ENCODE results near the gene CCDC40. TPM values are rescaled to one million over a fixed set of nuclear protein-coding genes. Genes with fewer than 3 reads are reported as not detected.

The CCDC40 gene
- total and polyA plus RNA-seq, 2 of the 13 experiments (the other 11 are each of a cell fraction or from before 2014, with no cell fraction given): 4.1 to 5.5 TPM

DNA sequence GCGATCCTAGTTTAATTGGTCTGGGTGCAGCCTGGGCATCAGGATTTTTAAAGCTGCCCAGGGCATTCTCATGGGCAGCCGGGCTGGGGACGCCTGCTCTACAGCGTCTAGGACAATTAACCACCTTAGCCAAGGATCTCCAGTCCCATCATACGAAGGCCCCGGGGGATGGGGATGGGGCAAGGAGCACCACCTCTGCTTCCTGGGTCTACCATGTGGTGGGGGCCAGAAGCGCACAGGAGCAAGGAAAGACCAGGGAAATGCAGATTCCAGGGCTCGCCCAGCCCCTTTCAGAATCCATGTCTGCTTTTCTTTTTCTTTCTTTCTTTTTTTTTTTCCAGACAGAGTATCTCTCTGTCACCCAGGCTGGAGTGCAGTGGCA lies 30.1 kb upstream of the CCDC40 start (continued):
- TF ChIP-seq WIZ (CRISPR knock-in tag; IDR thresholded peaks at IDR 0.05): 0 out of 2 replicates have a peak, but pooled peaks have one; percentile 40

- Histone ChIP-seq H3K9me3 (ENCODE audit: low read length) (no peaks in the 10 kb centered on the region), H3K4me2 (ENCODE audit: low read depth, low read length) (no peak overlapping the region), H3K9ac (ENCODE audit: insufficient read depth, low read depth, low read length) (no peak overlapping the region), H4K20me1 (ENCODE audit: insufficient read depth, low read length) (no peaks in the 10 kb centered on the region), H3K4me1 (ENCODE audit: insufficient read depth, low read length) (peaks cover 36% of the 10 kb centered on the region), H3K27ac (ENCODE audit: extremely low read length, insufficient read depth, low read length) (no peak overlapping the region), H3K36me3 (replicated peaks in 1 of 2; ENCODE audit: control insufficient read depth in 1 of 2, insufficient read depth in 2 of 2, low read length in 2 of 2) (peaks cover 4 to 14% of the 10 kb centered on the region in 2 experiments; a peak in 4 of 5 replicates), H3K79me2 (ENCODE audit: insufficient read depth, low read length) (no peaks in the 10 kb centered on the region), H2AFZ (ENCODE audit: low read length) (no peak overlapping the region), H3K4me3 (replicated peaks in 1 of 3; ENCODE audit: insufficient read depth in 1 of 3, low read depth in 2 of 3, low read length in 3 of 3) (no peak overlapping the region), H3K27me3 (ENCODE audit: control insufficient read depth in 1 of 2, insufficient read depth in 2 of 2, low read length in 2 of 2) (no peaks in the 10 kb centered on the region)
- no TSS peak for BruUV-seq (replicated peaks)
- in situ Hi-C loops (cut with HindIII; ENCODE audit: extremely low pct_ligation_motif_present, low pct_unique_long_range_greater_than_20kb): loop anchor here (5.0 kb wide), 2 partner anchors 75 to 115 kb away; no protein-coding TSS in a partner anchor
- ChIA-PET CTCF (ENCODE audit: low intra/inter-chr PET ratio, low total read pairs) (interaction anchor here (1.5 to 2.0 kb wide), 2 partner anchors 76 to 117 kb away, joined by 7 to 15 read pairs; no protein-coding TSS in a partner anchor), POLR2A (interaction anchor here (0.8 to 8.5 kb wide), 6 partner anchors 14 to 196 kb away, joined by 3 to 111 read pairs (median 6); no protein-coding TSS in a partner anchor)
- intact Hi-C loops (cut with micrococcal nuclease; ENCODE audit: unreplicated experiment): loop anchor here (1.0 kb wide), 3 partner anchors 29 to 117 kb away; partner anchors contain the start of gene CCDC40
- ATAC-seq: no peak
- TF ChIP-seq FOXC1 (CRISPR knock-in tag; IDR thresholded peaks at IDR 0.05; ENCODE audit: borderline replicate concordance) (no peak), MTF1 (CRISPR knock-in tag; IDR thresholded peaks at IDR 0.05) (no peak), ZFP1 (CRISPR knock-in tag; IDR thresholded peaks at IDR 0.05) (no peak), ZNF703 (CRISPR knock-in tag; IDR thresholded peaks at IDR 0.05; ENCODE audit: borderline replicate concordance) (no peak)
- TF ChIP-seq, protein P1, sequence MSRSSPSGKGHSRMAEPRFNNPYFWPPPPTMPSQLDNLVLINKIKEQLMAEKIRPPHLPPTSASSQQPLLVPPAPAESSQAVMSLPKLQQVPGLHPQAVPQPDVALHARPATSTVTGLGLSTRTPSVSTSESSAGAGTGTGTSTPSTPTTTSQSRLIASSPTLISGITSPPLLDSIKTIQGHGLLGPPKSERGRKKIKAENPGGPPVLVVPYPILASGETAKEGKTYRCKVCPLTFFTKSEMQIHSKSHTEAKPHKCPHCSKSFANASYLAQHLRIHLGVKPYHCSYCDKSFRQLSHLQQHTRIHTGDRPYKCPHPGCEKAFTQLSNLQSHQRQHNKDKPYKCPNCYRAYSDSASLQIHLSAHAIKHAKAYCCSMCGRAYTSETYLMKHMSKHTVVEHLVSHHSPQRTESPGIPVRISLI (CRISPR knock-in tag; IDR thresholded peaks at IDR 0.05; ENCODE audit: borderline replicate concordance): no peak
- DNase-seq (ENCODE audit: low spot score): no peak
- WGBS (ENCODE audit: low lambda C conversion rate): 95% methylated on average over 18 of the region's 30 CpGs
- no peak for FAIRE-seq
Observed at GRCh38 chr17:80006811-80007752, 29.4 kb upstream of the CCDC40 start.
